ENCODE measurements around the gene RARS1. TPM values are rescaled to one million over a fixed set of nuclear protein-coding genes. Genes with fewer than 3 reads are reported as not detected.
"Not testable (repeated sequence)": the region's sequence is repeated elsewhere in the genome, so short reads cannot be mapped to it uniquely, and the experiment has no call there.

RARS1 gene
- total RNA-seq, 2 donors from 2014 or later, result 58.1 to 71.9 TPM

- intact Hi-C loops (cut with DNase I, micrococcal nuclease); ATAC-seq; DNase-seq: not testable (repeated sequence)
These were observed 48.1 kb downstream of the RARS1 start for GRCh38 chr5:168534351-168534750.

GRCh38 chr5:168537176-168537575, 50.9 kb downstream of the RARS1 start:
- intact Hi-C loops (cut with DNase I, micrococcal nuclease), result no loop called here
- ATAC-seq (no peak), DNase-seq (no peak)

DNA sequence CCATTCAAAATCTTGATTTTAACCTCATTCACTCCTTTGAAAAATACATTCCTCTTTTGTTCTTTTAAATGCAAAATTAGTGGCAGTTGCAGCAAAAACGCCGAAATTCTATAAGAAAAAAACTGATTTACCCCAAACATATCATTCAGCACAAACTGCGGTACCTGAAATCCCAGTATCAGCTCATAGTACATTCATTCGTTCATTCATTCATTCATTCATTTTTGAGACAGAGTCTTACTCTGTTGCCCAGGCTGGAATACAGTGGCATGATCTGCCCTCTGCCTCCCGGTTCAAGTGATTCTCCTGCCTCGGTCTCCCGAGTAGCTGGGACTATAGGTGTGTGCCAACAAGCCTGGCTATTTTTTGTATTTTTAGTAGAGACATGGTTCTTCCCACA, 63.3 kb downstream of the RARS1 start:
- intact Hi-C loops (cut with DNase I, micrococcal nuclease), result no loop called here
- no peak for DNase-seq
- no peak for ATAC-seq

- intact Hi-C loops (cut with DNase I, micrococcal nuclease), result no loop called here
- DNase-seq, result no peak
- ATAC-seq, result no peak
These were observed 64.4 kb downstream of the RARS1 start for GRCh38 chr5:168550656-168551055.

DNA sequence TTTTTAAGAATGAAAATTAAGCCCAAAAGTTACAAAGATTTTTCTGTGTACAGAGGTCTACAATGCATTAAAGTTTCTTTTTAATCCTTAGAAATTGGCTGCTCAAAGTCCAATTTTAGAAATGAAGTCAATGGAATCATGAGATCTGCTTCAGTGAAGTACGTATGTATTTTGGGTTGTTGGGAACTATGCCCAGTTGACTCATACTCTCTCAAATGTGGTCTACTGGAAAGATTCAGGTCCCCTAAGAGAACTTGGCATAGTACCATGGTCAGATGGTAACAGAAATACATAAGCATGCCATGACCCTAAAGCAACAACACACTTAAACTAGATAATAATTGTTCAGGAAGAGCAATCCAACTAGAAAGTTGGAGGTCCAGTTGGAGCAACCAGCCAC, 65.9 kb downstream of the RARS1 start:
- no peak for ATAC-seq
- intact Hi-C loops (cut with DNase I, micrococcal nuclease), result no loop called here
- DNase-seq, result no peak

DNA sequence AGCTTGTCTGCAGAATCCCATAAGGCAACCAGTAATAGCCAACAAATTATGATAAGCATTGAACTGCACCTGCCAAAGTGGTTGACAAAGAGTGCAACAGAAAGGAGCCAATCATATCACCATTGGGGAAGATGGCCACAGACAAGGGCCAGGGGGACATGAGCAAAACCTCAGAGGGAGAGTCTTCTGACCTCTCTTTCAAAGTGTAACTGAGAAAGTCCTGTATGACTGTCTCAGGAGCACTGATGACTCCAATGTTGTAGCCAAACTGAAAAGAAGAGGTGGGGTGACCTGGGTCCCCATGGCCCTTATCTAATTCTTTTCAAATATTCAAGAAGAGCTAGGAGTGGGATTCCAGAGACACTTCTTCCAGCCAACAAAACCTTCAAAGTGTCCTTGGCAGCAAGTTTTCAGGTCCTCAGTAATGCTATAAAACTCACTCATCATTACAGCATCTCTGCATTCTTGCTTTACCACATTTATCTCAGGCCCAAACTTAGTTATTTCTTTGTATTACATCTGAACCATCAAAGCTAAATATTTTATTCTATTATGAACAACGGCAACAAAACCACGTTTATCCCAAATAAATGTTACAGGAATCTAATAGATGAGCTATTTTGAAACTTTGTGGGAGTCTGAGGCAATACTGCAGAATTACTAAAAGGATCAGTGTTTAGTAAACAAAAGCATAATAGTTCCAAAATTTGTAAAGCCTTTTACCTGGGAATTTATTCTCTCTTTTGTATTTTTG, 67.3 kb downstream of the RARS1 start:
- intact Hi-C loops (cut with DNase I, micrococcal nuclease), result no loop called here
- no peak for ATAC-seq

GRCh38 chr5:168557389-168557788, 71.1 kb downstream of the RARS1 start:
- DNase-seq, result no peak
- intact Hi-C loops (cut with DNase I, micrococcal nuclease), result no loop called here
- no peak for ATAC-seq

More for the DNA sequence above, 67.3 kb downstream of the RARS1 start:
- DNase-seq, result no peak

DNA sequence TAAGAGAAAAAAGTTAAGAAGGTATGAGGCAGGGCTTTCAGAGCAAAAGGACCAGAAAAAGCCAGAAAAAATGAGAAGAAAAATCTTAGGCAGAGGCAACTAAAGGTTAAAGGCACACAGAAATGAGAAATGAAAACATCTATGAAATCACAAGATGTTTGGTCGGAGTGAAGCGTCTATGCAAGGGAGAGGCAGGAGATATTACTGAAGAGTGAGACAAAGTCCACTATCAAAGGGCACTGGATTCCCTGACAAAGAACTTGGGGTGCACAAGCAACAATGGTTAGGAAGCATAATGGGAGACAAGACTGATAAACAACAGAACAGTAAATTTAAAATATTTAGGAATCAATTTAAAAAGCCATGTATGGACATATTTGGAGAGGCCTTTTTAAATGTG, 76.0 kb downstream of the RARS1 start:
- DNase-seq, result no peak
- ATAC-seq, result peak; percentile 51
- intact Hi-C loops (cut with DNase I, micrococcal nuclease), result no loop called here

- intact Hi-C loops (cut with DNase I, micrococcal nuclease), result no loop called here
- no peak for ATAC-seq
- no peak for DNase-seq
These were observed 77.7 kb downstream of the RARS1 start for GRCh38 chr5:168563959-168564358.

DNA sequence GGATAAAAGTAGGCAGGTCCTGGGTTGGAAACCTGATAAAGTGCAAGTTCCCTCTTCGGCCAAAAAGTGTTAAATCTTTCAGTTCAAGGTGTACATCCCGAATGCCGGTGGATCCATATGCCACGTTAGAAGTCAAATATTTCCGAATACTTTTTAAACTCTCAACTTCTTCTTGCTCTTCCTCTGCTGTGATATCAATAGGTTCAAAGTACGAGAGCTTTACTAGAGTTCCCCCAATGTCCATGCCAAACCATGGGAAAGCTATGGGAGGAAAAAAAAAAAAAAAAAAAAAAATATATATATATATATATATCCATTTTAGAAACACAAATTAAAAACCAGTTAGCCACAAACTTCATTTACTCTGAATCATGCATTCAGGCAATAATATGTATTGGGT, 82.5 kb downstream of the RARS1 start:
- intact Hi-C loops (cut with DNase I, micrococcal nuclease), result no loop called here
- ATAC-seq (no peak), DNase-seq (no peak)

Small RNA genes lying within 50 kb of the gene (microRNA-seq; reads per million reads assigned to microRNA genes)
- gene MIR103A1, result 0 reads per million in 2 donors
- 0 reads per million in 2 donors for gene MIR103B1

Other genes starting within 250 kb of the RARS1 start
- 10 to 100 TPM; 18.7 to 38.3 TPM for gene WWC1, start 194.8 kb upstream of the RARS1 start, total RNA-seq
- gene FBLL1, start 42.8 kb downstream of the RARS1 start, total RNA-seq, result not detected
- 100 to 1,000 TPM; 142 to 166 TPM for gene PANK3, start 92.9 kb downstream of the RARS1 start, total RNA-seq